ENCODE measurements around the gene MAP6D1. TPM values are rescaled to one million over a fixed set of nuclear protein-coding genes. Genes with fewer than 3 reads are reported as not detected.

Gene MAP6D1
- total and polyA plus RNA-seq, 2 donors from 2014 or later, result 1.4 to 1.5 TPM

DNA sequence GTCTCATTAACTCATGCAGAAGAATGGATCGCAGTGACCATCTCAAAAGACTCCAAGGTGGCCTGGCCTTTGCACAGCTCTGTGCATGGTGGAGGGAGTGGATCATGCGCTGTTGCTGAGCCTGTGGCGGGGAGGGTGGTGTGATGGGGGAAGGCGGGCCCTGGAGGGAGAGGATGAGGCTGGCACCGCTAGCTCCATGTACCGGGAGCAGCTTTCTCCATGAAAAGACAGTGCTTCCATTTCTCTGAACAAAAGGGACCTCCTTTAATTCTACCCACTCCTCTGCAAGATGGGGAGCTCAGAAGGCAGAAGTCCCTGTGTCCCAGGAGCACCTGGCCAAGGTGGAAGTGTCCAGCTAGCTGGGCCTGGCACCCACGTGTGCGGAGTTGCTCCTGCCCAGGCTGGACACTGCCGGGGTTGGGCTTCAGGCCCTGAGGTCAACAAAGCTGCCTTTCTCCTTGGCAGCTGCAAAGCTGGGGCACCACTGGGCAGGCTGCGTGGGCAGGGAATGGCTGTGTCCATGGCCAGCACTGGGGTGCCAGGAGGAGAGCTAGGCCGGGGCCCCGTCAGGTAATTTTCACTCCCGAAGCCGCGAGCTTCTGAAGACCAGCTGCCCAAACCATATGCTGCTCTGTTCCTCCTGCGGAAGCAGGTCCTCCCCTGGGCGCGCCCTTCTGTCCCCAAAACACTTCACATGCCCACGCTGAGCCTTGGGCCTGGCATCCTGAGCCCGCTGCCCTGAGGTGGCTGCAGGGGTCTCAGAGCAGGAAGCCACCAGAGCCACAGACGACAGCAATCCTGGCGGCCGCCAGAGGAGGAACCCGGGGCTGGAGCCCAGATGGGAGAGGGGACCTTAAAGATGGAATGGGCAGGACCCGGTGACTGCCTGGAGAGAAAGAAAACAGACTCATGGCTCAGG lies 6.4 kb downstream of the MAP6D1 start:
- FAIRE-seq, result no peak
- no peak for DNase-seq
- H3K9me3 ChIP-seq (ENCODE audit: control insufficient read depth in 2 of 3, insufficient read depth in 1 of 3, low read length in 3 of 3), result no peaks in the 10 kb centered on the region
- no peaks in the 10 kb centered on the region for H3K36me3 ChIP-seq (ENCODE audit: control insufficient read depth in 2 of 3, insufficient read depth in 3 of 3, low read length in 3 of 3)
- no peaks in the 10 kb centered on the region for H3K4me1 ChIP-seq (ENCODE audit: control insufficient read depth in 2 of 3, insufficient read depth in 2 of 3, low read depth in 1 of 3, low read length in 3 of 3)
- no peaks in the 10 kb centered on the region for H3K27me3 ChIP-seq (ENCODE audit: control insufficient read depth, insufficient read depth, low read length)
- TF ChIP-seq, protein P1, sequence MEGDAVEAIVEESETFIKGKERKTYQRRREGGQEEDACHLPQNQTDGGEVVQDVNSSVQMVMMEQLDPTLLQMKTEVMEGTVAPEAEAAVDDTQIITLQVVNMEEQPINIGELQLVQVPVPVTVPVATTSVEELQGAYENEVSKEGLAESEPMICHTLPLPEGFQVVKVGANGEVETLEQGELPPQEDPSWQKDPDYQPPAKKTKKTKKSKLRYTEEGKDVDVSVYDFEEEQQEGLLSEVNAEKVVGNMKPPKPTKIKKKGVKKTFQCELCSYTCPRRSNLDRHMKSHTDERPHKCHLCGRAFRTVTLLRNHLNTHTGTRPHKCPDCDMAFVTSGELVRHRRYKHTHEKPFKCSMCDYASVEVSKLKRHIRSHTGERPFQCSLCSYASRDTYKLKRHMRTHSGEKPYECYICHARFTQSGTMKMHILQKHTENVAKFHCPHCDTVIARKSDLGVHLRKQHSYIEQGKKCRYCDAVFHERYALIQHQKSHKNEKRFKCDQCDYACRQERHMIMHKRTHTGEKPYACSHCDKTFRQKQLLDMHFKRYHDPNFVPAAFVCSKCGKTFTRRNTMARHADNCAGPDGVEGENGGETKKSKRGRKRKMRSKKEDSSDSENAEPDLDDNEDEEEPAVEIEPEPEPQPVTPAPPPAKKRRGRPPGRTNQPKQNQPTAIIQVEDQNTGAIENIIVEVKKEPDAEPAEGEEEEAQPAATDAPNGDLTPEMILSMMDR (IDR thresholded peaks at IDR 0.05; ENCODE audit: borderline replicate concordance, extremely low read depth, insufficient read depth), result no peak
- intact Hi-C loops (cut with DNase I), result no loop called here
- H3K9ac ChIP-seq (ENCODE audit: low read length in 3 of 3), result no peak overlapping the region
- no peak overlapping the region for H3K27ac ChIP-seq (ENCODE audit: low read depth in 2 of 2, low read length in 2 of 2)
- H3K4me3 ChIP-seq (ENCODE audit: low read length in 3 of 3), result no peak overlapping the region

DNA sequence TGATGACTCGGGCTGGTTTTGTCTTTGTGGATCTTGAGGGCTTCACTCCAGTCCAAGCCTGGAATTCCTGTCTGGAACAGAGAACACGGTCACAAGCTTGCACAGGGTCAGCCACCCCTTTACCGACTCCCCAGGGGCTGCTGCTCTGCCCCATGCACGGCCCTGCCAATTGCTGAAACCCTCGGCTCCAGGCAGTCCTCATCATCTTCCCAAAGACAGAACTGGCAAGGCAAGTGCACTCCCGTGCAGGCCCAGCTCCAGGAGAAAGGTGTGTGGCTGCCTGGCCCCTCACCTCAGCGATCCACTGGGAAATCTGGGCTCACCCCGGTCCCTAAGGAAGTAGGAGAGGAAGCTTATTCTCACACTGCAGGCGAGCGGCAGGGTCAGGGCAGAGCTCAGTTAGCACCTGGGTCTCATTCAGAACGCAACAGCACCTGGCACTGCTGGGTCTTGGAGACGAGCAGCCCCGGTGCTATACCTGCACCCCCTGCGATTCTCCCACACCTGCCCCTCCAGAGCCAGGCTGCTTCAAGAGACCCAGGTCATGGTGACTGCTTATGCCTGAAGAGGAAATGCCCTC lies 7.2 kb downstream of the MAP6D1 start:
- H3K4me3 ChIP-seq (ENCODE audit: low read length in 3 of 3), result no peak overlapping the region
- H3K27me3 ChIP-seq (ENCODE audit: control insufficient read depth, insufficient read depth, low read length), result no peaks in the 10 kb centered on the region
- intact Hi-C loops (cut with DNase I), result no loop called here
- H3K36me3 ChIP-seq (ENCODE audit: control insufficient read depth in 2 of 3, insufficient read depth in 3 of 3, low read length in 3 of 3), result no peaks in the 10 kb centered on the region
- no peak for FAIRE-seq
- no peak for DNase-seq
- H3K9me3 ChIP-seq (ENCODE audit: control insufficient read depth in 2 of 3, insufficient read depth in 1 of 3, low read length in 3 of 3), result no peaks in the 10 kb centered on the region
- H3K9ac ChIP-seq (ENCODE audit: low read length in 3 of 3), result no peak overlapping the region
- no peak overlapping the region for H3K27ac ChIP-seq (ENCODE audit: low read depth in 2 of 2, low read length in 2 of 2)
- TF ChIP-seq, protein P1 (IDR thresholded peaks at IDR 0.05; ENCODE audit: borderline replicate concordance, extremely low read depth, insufficient read depth), result no peak
- H3K4me1 ChIP-seq (ENCODE audit: control insufficient read depth in 2 of 3, insufficient read depth in 2 of 3, low read depth in 1 of 3, low read length in 3 of 3), result no peaks in the 10 kb centered on the region

DNA sequence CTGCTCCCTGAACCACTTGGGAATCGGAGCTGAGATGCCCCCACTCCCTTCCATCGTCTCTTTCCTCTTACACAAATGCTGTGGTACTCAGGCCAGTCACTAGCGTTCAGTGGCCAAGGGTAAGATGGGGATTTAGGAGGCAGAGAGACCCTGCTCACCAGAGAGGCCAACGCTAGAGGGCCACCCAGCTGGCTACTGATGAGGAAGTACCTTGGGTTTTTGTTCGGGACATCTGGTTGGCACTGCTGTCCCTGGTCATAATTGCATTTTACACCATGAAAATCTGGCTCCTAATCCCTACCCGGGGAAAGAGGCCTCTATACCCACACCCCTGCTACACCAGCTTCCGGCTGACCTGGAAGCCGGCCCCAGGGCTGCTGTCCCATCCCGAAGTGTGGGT lies 7.7 kb downstream of the MAP6D1 start:
- FAIRE-seq, result no peak
- intact Hi-C loops (cut with DNase I), result no loop called here

More for the DNA sequence above, 7.7 kb downstream of the MAP6D1 start:
- DNase-seq, result no peak
- H3K27ac ChIP-seq (ENCODE audit: low read depth in 2 of 2, low read length in 2 of 2), result no peak overlapping the region
- no peak overlapping the region for H3K9ac ChIP-seq (ENCODE audit: low read length in 3 of 3)
- H3K9me3 ChIP-seq (ENCODE audit: control insufficient read depth in 2 of 3, insufficient read depth in 1 of 3, low read length in 3 of 3), result no peaks in the 10 kb centered on the region
- H3K27me3 ChIP-seq (ENCODE audit: control insufficient read depth, insufficient read depth, low read length), result no peaks in the 10 kb centered on the region
- TF ChIP-seq, protein P1 (IDR thresholded peaks at IDR 0.05; ENCODE audit: borderline replicate concordance, extremely low read depth, insufficient read depth), result no peak
- H3K4me1 ChIP-seq (ENCODE audit: control insufficient read depth in 2 of 3, insufficient read depth in 2 of 3, low read depth in 1 of 3, low read length in 3 of 3), result no peaks in the 10 kb centered on the region
- H3K36me3 ChIP-seq (ENCODE audit: control insufficient read depth in 2 of 3, insufficient read depth in 3 of 3, low read length in 3 of 3), result no peaks in the 10 kb centered on the region
- H3K4me3 ChIP-seq (ENCODE audit: low read length in 3 of 3), result no peak overlapping the region
